Posterior vena cava (tissue), 2 donors: ENCODE data around the gene TRAPPC4. TPM values are rescaled to one million over a fixed set of nuclear protein-coding genes. Genes with fewer than 3 reads are reported as not detected.
A peak's percentile ranks its signal among the peaks of the same experiment; 100 is the strongest.
"Not testable (repeated sequence)": the region's sequence is repeated elsewhere in the genome, so short reads cannot be mapped to it uniquely, and the experiment has no call there.

Source experiments
- DNase-seq: peaks from one replicate; pipeline ENCODE4 v3.0.0-alpha.2; 2020; ENCODE audit warnings: low spot score
- intact Hi-C, 2 donors: fragments of 100-400 bp; cut with DNase I; formaldehyde crosslinking; loops; one replicate each; pipeline versions ENCODE4 v1.14.1 to v1.14.2; 2022 to 2023
- total RNA-seq, 2 donors: library from RNA; stranded (reverse); fragmentation: NEBNext Ultra II Directional; extraction: Animal tissue kit (Norgen Biotek cat#: 25700); gene quantifications; one replicate each; pipeline ENCODE4 v1.2.1, GENCODE V29; 2021
- donor health status: DM: yes; HTN: yes; CAD: no.
- donor health status: DM: yes; HTN: yes; CAD: no.

Gene TRAPPC4
- total RNA-seq, 2 donors from 2014 or later, result 45.4 to 49.9 TPM

DNA sequence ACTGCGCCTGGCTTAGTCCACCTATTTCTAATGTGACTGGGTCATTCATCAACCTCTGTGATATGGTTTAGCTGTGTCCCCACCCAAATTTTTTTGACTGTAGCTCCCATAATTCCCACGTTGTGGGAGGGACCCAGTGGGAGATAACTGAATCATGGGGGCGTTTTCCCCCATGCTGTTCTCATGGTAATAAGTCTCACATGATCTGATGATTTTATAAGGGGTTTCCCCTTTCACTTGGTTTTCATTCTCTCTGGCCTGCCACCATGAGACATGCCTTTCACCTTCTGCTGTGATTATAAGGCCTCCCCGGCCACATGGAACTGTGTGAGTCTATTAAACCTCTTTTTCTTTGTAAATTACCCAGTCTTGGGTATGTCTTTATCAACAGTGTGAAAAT, 11.9 kb upstream of the TRAPPC4 start:
- intact Hi-C loops, result no loop called here
- DNase-seq, result no peak

DNA sequence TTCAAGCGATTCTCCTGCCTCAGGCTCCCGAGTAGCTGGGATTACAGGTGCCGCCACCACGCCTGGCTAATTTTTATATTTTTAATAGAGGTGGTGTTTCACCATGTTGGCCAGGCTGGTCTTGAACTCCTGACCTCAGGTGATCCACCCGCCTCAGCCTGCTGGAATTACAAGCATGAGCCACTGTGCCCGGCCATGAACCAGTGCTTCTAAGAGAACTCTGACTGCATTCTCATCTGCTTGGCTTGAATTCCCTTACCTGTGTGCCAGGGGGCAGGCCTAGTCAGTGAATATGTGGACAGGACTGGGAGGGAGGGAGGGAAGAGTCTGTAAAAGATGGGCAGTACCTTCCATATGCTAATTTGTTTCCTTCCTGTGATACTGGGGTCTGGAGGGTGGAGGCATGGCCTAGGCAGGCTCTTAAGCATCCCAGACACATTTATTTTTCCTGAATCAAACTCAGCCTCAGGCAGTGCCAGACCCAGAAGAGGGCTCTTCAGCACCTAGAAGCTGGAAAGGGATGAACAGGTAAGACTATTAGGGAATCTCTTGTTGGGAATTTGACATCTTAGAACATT, 7.0 kb upstream of the TRAPPC4 start:
- DNase-seq, result peak; percentile 44
- intact Hi-C loops, result no loop called here

DNA sequence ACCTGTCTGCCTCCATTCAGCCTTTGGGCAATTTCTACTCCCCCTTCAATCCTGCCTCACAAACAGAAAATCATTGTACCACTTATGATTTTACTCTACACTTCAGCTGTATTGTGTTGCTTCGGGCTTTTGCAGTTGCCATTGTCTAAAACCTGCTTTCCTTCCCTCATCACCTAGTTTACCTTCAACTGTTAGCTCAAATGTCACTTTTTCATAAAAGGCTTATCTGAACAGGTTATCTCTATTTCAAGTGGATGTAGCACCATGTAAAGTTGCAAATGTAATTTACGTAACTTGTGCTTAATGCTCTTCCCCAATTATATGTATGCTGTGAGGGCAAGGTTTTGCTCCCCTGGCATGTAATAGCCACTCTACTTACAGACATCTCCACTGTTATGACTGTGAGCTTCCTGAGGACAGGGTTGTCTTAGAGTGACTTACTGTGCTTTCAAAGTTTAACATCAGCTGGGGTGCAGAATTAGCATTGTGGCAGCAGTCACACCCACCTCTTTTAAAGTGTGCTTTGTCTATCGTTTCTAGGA, 5.9 kb upstream of the TRAPPC4 start:
- DNase-seq, result peak; percentile 1

DNA sequence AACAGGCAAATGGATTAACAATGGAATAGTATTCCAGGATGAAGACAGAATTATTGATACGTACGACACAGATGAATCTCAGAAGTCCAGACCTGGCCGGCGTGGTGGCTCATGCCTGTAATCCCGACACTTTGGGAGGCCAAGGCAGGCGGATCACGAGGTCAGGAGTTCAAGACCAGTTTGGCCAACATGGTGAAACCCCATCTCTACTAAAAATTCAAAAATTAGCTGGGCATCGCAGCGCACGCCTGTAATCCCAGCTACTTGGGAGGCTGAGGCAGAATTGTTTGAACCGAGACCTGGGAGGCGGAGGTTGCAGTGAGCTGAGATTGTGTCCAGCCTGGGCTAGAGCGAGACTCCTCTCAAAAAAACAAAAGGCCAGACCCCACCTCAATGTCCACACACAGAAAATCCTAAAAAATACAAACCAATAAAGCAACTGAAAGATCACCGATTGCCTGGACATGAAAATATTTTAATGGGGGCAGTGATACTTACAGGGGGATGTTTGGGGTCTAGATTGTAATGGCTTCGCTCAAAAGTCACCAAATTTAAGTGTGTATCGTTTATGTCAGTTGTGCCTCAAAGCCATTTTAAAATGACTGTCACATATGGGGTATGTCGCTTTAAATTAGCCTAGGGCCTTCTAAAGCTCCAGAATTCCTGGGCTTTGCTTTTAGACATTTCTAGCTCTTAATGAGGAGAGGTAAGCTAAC, 4.2 kb upstream of the TRAPPC4 start:
- intact Hi-C loops, result no loop called here

More for the DNA sequence above, 5.9 kb upstream of the TRAPPC4 start:
- intact Hi-C loops, result no loop called here

DNA sequence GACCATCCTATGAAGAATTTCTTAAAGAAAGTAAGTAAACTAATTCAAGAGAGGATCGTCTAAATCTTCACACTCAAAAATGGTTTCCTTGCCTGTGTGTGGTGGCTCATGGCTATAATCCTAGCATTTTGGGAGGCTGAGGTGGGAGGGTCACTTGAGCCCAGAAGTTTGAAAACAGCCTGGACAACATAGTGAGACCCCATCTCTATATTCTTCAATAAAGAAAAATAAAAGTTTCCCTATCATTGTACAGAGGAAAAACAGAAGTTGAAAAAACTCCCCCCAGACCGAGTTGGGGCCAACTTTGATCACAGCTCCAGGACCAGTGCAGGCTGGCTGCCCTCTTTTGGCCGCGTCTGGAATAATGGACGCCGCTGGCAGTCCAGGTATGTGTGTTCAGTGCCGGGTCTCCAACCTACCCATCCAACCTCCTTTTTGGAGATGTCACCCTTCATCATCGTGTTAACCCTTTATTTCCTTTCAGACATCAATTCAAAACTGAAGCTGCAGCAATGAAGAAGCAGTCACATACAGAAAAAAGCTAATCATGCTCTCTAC, 3.4 kb upstream of the TRAPPC4 start:
- intact Hi-C loops, result no loop called here
- DNase-seq, result no peak

More for the DNA sequence above, 4.2 kb upstream of the TRAPPC4 start:
- no peak for DNase-seq

DNA sequence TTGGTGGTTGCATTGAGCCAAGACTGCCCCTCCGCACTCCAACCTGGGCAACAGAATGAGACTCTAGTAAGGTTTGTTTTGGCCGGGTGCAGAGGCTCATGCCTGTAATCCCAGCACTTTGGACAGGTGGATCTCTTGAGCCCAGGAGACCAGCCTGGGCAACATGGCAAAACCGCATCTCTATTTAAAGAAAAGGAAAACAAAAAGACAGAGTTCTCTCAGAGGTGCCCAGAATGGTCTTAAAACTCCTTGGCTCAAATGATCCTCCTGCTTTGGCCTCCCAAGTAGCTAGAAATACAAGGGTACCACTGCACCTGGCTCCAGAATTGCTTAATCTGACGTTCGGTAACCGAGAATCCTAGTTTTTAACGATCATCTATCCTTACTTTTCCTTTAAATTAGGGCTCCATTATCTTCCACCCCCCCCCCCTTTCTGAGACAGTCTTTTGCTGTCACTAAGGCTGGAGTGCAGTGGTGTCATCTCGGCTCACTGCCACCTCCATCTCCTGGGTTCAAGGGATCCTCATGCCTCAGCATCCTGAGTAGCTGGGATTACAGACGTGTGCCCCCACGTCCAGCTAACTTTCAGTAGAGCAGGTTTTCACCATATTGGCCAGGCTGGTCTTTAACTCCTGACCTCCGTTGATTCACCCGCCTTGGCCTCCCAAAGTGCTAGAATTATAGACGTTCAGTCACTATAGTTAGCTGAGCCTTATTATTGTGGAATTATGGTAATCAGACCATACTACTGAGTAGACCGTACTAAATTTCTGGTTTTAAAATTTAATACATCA, 2.2 kb upstream of the TRAPPC4 start:
- DNase-seq, result no peak
- intact Hi-C loops, result no loop called here

DNA sequence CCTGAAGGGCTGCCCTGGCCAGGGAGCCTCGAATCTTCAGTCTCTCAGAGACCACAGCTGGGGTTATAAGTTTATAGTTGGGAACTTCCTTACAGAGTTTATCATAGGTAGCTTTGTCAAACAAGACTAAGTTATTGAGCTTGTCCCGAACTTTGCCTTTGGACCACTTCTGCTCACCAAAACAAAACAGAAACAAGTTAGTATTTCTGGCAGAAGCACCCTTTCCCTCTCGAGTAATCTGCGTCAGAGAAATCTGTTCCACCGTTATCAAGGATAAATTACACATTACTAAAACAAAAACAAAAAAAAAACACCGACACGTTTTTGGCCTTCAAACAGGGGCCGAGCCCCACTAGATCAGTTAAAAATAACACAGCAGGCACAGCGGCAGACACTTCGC, 1.2 kb upstream of the TRAPPC4 start:
- intact Hi-C loops, result not testable (repeated sequence)
- peak; percentile 42 for DNase-seq

DNA sequence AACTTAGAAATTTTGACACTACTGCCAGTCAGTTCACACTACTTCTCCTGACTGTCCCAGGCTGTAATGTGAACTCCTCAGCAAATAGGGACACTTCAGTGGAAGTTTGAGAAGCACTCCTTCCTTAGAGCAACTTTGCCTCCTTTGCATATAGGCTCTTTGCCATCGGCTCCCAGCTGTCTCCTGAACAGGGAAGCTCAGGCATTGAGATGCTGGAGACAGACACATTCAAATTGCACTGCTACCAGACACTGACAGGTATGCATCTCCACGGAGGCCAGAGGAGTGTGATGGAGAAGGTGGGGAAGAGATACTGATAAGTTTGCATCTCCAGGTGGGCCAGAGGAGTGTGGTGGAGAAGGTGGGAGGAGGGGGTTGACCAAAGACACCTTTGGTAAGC, 1.4 kb downstream of the TRAPPC4 start:
- intact Hi-C loops, result loop anchor here in 1 of 2 donors (5.0 kb wide), 1 partner anchor 42 kb away; no protein-coding TSS in a partner anchor
- DNase-seq, result peak; percentile 13

DNA sequence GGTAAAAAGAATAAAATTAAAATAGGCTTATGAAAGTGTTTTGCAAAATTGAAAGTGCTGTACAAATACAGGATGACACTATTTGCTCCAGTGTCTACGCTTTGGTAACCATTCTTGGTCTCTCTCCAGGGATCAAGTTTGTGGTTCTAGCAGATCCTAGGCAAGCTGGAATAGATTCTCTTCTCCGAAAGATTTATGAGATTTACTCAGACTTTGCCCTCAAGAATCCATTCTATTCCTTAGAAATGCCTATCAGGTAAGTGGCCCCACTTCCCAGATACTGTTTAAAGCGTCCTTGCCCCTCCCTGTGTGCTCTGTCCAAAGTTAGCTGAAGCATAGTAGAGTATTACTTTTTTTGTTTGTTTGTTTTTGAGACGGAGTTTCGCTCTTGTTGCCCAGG, 3.1 kb downstream of the TRAPPC4 start:
- DNase-seq, result no peak
- intact Hi-C loops, result loop anchor here in 1 of 2 donors (5.0 kb wide), 1 partner anchor 41 kb away; no protein-coding TSS in a partner anchor

DNA sequence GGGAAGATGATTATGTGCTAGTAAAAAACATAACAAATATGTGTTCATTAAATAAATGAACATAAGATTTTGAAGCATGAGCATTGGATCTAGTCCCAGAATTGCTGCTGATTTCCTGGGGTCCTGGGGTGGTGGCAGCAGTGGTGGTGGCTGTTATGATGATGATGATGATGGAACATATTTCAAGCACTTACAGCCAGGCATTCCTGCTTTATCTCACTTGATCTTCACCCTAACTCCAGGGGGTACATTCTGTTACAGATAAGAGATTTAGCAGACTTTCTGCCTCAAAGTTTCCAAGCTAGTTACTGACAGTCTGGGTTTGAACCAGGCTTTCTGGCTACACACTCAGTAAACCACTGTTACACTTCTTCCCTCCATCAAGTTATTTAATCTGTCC, 5.2 kb downstream of the TRAPPC4 start:
- intact Hi-C loops, result loop anchor here in 1 of 2 donors (5.0 kb wide), 1 partner anchor 39 kb away; no protein-coding TSS in a partner anchor
- peak; percentile 32 for DNase-seq

DNA sequence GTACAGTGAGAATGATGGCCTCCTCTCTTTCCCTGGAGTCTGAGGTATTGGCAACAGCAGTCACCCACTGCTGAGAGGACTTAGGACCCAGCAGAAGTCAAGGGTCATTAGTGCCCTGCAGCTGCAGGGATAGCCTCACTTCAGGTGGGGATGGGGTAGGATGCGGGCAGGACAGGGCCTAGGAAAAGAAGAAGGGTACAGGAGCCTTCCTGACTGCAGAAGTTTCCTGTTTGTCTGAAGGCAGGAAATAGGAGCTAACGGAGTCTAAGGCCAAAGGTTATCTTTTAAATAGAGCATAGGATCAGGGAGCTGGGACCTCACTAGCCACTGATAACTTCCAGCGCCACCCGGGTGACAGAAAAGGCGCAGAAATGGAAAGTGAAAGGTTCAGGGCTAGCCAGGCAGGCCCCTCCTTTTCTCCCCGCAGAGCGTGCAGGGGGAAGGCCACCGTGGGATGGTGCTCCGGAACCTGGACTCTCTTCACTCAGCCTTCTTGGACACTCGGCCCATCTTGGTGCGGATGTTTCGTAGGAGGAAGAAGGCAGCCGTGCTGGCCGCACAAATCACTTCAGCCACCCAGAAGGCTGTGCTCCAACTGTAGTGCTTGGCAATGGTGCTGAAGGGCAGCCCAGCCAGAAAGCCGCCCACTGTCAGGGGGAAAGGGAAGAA, 6.0 kb downstream of the TRAPPC4 start:
- intact Hi-C loops, result loop anchor here in 1 of 2 donors (5.0 kb wide), 1 partner anchor 38 kb away; no protein-coding TSS in a partner anchor
- peak; percentile 74 for DNase-seq

DNA sequence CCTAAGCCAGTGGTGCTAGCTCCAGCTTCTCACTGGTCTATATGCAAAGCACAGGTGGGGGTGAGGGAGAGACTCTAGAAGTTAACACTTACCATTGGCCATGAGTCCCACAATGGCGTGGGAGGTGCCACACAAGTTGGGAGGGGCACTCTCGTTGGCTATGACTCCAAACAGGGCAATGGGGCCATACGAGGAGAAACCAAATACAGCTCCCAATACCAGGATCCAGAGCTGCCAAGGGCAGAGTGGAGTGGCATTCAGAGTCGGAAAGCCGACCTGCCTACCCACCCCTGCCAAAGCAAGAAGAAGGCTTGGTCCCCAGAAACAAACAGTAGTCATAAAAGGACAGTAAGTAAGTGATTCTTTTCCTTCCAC, 6.5 kb downstream of the TRAPPC4 start:
- intact Hi-C loops, result no loop called here
- peak; percentile 67 for DNase-seq

DNA sequence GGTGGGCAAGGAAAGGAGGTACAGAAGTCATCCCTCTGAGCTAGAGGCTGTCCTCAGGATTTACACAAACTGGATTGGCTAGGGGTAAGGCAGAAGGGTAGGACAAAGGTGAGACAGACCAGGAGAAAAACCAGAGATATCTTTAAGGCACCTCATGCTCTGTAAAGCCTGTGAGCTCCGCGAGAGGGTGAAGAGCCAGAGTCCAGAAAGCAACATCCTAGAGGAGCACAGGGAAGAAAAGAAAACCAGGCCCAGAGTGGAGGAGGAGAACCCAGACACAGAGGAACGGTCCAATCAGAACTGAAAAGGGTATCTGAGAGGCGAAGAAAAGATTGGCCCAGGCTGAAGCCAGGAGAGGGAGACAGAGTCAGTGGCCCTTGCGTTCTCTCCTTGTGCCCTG, 7.0 kb downstream of the TRAPPC4 start:
- DNase-seq, result peak; percentile 6
- intact Hi-C loops, result no loop called here

DNA sequence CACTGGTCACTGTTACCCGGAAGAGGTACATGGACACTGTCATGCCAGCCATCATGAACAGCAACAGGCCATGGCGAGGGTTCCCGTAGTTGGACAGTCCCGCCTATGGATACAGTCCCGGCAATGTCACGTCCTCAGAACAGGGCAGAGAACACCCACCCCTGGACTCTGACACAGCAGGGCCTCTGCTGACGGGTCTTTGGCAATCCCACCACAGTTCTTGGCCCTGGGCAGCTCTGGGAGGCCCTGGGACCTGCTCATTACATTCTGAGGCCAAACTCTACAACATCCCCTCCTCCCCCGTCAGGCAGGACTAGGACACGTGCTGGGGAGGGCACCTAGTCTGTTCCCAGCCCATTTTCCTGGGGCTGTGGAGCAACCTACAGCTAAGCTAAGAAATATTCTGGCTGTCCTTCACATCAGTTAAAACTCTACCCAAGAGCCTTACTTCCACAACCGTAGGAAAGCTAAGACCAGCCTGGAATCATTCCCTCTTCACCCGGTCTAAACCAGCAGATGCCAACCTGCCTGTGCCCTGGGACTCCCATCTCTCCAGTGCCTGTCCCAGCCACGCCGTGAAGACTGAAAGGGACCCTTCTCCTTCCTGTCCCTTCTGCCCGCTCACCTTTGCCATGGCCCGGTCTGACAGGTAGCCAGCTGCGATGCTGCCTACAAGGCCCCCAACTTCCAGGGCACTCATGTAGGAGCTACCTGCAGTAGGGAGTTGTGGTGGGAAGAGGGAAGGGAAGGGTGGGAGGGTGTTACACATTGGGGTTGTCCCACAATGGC, 7.6 kb downstream of the TRAPPC4 start:
- intact Hi-C loops, result no loop called here
- DNase-seq, result peak; percentile 58

DNA sequence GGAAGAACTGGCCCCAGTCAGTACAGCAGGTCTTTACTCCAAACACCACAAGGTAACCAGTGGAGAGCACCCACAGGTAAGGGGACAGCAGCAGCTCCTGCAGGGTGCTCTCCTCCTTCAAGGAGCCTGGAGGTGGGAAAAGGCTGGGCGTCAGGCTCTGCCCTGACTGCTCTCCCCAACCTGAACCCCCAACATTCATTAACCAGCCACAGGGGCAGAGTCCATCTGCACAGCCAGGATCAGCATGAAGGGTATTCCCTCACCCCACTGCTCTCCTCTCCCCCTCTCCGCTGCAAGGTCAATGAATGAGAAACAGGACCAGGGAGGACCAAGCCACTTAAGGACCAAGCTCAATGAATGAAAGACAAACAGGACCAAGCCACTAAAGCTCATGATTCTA, 8.4 kb downstream of the TRAPPC4 start:
- intact Hi-C loops, result no loop called here
- DNase-seq, result no peak

DNA sequence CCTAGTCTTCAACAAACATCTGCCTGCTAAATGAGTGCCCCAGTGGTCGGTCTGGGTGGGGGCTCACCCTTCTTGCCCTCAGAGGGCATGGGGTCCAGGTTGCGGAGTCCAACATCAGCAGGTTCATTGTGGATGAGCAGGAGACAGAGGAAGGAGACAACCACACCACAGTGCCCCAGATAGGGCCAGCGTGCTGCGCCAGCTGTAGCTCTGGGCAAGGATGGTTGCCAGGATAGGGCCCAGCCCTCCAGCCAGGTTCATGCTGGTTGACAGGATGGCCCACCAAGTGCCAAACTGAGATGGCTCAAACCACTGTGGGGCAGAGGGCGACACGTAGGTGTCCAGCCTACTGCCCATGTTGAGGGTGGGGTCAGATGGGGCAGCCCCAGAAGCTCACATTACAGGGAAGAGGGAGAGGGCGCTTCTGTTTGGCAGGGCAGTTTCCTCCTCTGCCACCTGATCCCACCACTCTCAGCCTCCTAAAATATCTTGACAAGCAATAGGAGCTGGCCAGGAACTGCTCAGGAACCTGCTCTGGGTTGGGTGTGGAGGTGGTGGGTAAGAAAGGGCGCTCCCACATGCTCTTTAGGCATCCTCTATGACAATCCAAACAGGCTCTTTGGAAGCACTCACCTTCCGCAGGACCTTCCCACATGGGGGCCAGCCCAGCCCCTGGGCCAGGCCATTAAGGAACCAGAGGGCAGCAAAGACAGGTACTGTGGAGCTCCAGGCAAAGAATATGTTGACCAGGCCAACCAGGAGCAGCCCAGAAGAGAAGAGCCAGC, 9.2 kb downstream of the TRAPPC4 start:
- DNase-seq, result no peak
- intact Hi-C loops, result no loop called here

DNA sequence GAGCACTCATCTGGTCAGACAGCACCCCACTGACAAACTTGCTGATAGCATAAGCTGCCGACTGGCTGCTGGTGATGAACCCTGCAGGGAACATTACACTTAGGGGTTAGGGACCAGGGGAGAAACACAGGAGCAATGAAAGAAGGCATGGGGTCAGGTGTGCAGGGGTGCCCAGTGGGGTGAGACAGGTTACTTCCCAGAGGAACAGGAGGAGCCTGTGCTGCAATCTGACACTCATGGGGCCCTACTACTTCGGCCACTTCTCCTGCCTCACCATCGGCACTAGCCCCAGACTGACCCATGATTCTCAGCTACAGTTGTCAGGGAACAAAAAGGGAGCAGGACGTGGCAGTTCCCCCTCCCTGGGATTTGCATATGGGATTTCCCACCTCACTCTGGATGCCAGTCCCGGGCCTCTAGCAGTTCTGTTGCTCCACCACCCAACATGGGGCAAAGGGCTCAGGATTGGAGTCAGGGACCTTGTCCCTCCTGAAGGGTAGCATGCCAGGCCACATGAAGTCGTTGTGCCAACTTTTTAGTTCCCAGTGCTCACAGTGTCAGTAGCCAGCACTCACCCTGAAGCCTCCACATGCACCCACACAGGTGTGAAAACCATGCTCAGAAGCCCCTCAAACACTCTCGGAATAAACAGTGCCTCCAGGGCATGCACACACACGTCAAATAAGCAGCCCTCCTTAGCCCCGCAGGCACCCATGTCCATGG, 9.9 kb downstream of the TRAPPC4 start:
- peak; percentile 43 for DNase-seq
- intact Hi-C loops, result no loop called here
